Measurements from ENCODE around the gene AGAP5. TPM values are rescaled to one million over a fixed set of nuclear protein-coding genes. Genes with fewer than 3 reads are reported as not detected.
"Not testable (repeated sequence)": the region's sequence is repeated elsewhere in the genome, so short reads cannot be mapped to it uniquely, and the experiment has no call there.

AGAP5 gene
- total RNA-seq, 1 donor from 2014 or later: 10.9 TPM

DNA sequence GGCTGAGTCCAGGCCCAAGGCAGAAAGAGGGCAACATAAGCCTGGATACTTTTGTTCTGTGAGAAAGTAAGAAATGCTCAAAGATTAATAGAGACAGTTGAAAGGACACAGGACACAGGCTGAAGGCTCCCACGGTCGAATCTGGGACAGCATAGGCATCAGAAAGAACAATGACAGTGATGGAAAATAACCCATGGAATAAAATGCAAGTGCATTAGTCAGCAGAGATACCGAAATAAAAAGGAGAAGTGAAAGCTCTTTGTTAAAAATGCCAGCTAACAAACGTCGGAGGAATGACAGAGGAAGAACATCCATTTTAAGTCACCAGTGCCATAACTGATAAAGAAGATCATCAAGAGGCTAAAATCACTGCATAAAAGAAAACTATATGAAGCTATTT lies 19.6 kb upstream of the AGAP5 start:
- H3K27ac Mint-ChIP-seq (ENCODE audit: unreplicated experiment): peak overlapping the region; percentile 30
- no peak overlapping the region for H3K4me3 Mint-ChIP-seq (ENCODE audit: unreplicated experiment)
- H3K36me3 Mint-ChIP-seq (ENCODE audit: unreplicated experiment): no peaks in the 10 kb centered on the region
- no peaks in the 10 kb centered on the region for H3K27me3 Mint-ChIP-seq (ENCODE audit: unreplicated experiment)
- TF ChIP-seq, protein P1, sequence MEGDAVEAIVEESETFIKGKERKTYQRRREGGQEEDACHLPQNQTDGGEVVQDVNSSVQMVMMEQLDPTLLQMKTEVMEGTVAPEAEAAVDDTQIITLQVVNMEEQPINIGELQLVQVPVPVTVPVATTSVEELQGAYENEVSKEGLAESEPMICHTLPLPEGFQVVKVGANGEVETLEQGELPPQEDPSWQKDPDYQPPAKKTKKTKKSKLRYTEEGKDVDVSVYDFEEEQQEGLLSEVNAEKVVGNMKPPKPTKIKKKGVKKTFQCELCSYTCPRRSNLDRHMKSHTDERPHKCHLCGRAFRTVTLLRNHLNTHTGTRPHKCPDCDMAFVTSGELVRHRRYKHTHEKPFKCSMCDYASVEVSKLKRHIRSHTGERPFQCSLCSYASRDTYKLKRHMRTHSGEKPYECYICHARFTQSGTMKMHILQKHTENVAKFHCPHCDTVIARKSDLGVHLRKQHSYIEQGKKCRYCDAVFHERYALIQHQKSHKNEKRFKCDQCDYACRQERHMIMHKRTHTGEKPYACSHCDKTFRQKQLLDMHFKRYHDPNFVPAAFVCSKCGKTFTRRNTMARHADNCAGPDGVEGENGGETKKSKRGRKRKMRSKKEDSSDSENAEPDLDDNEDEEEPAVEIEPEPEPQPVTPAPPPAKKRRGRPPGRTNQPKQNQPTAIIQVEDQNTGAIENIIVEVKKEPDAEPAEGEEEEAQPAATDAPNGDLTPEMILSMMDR (IDR thresholded peaks at IDR 0.05; ENCODE audit: partially characterized antibody, unreplicated experiment): no peak
- H3K9me3 Mint-ChIP-seq (ENCODE audit: unreplicated experiment): no peaks in the 10 kb centered on the region
- H3K4me1 Mint-ChIP-seq (ENCODE audit: low read depth, unreplicated experiment): peaks cover 7% of the 10 kb centered on the region
- no peak for DNase-seq

- DNase-seq: no peak
- Mint-ChIP-seq H3K36me3 (ENCODE audit: unreplicated experiment) (no peaks in the 10 kb centered on the region), H3K4me1 (ENCODE audit: low read depth, unreplicated experiment) (peaks cover 7% of the 10 kb centered on the region), H3K27me3 (ENCODE audit: unreplicated experiment) (no peaks in the 10 kb centered on the region), H3K9me3 (ENCODE audit: unreplicated experiment) (no peaks in the 10 kb centered on the region), H3K4me3 (ENCODE audit: unreplicated experiment) (no peak overlapping the region), H3K27ac (ENCODE audit: unreplicated experiment) (peak overlapping the region; percentile 72)
- TF ChIP-seq, protein P1 (IDR thresholded peaks at IDR 0.05; ENCODE audit: partially characterized antibody, unreplicated experiment): no peak
These were observed 18.3 kb upstream of the AGAP5 start for GRCh38 chr10:73716251-73716650.

DNA sequence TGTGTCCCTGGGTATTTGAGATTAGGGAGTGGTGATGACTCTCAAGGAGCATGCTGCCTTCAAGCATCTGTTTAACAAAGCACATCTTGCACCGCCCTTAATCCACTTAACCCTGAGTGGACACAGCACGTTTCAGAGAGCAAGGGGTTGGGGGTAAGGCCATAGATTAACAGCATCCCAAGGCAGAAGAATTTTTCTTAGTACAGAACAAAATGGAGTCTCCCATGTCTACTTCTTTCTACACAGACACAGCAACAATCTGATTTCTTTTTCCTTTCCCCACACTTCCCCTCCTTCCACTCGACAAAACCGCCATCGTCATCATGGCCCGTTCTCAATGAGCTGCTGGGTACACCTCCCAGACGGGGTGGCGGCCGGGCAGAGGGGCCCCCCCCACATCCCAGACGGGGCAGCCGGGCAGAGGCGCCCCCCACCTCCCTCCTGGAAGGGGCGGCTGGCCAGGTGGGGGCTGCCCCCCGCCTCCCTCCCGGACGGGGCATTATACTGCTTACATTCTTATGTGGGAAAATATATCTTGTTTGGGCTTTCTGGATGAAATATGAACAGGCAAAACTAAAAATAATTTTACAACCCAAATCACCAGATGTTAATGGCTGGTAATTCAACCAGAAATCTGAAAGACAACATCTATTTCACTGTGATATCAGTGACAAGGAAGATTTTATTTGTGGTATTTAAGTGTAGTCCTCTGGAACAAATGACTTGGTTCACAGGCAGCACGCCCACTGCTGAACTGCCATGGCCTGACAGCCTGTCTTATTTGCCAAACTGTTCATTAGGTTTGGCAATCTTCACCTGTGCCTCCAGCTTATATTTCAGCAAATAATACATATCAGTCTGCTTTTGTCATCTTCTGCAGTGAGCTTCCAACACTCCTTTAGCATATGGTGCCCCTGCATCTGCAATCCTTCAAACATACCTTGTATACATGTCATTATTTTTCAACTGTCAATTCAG lies 17.6 kb upstream of the AGAP5 start:
- not testable (repeated sequence) for H3K9me3 Mint-ChIP-seq (ENCODE audit: unreplicated experiment); H3K27me3 Mint-ChIP-seq (ENCODE audit: unreplicated experiment); H3K4me1 Mint-ChIP-seq (ENCODE audit: low read depth, unreplicated experiment); H3K36me3 Mint-ChIP-seq (ENCODE audit: unreplicated experiment)
- peak; percentile 40 for DNase-seq
- H3K4me3 Mint-ChIP-seq (ENCODE audit: unreplicated experiment): peak overlapping the region; percentile 61
- peak overlapping the region; percentile 97 for H3K27ac Mint-ChIP-seq (ENCODE audit: unreplicated experiment)

DNA sequence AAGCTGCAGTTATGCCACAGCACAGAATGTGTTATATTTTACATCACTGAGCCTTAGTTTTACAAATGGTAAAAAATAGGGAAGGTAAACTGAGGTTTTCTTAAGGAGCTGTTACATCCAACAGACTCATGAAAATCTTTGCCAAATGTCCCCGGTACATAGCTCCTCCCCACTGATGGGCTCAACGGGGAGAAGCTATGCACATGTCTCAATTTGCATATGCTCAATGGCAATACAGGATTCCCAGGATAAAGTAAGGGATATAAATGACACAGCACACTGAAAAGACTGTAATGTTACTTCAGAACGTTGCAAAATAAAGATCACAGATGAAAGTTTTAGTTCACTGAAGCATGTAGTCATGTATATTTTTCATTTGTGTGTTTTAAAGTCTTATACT lies 16.6 kb upstream of the AGAP5 start:
- not testable (repeated sequence) for H3K9me3 Mint-ChIP-seq (ENCODE audit: unreplicated experiment); H3K4me3 Mint-ChIP-seq (ENCODE audit: unreplicated experiment); DNase-seq; H3K4me1 Mint-ChIP-seq (ENCODE audit: low read depth, unreplicated experiment); H3K36me3 Mint-ChIP-seq (ENCODE audit: unreplicated experiment); H3K27me3 Mint-ChIP-seq (ENCODE audit: unreplicated experiment)
- H3K27ac Mint-ChIP-seq (ENCODE audit: unreplicated experiment): peak overlapping the region; percentile 97

GRCh38 chr10:73713912-73714311 lies 16.0 kb upstream of the AGAP5 start:
- not testable (repeated sequence) for H3K36me3 Mint-ChIP-seq (ENCODE audit: unreplicated experiment)

GRCh38 chr10:73711683-73712082 lies 13.8 kb upstream of the AGAP5 start:
- H3K4me3 Mint-ChIP-seq (ENCODE audit: unreplicated experiment); H3K36me3 Mint-ChIP-seq (ENCODE audit: unreplicated experiment); H3K4me1 Mint-ChIP-seq (ENCODE audit: low read depth, unreplicated experiment); H3K27ac Mint-ChIP-seq (ENCODE audit: unreplicated experiment); DNase-seq; H3K27me3 Mint-ChIP-seq (ENCODE audit: unreplicated experiment); H3K9me3 Mint-ChIP-seq (ENCODE audit: unreplicated experiment): not testable (repeated sequence)

More at GRCh38 chr10:73713912-73714311, 16.0 kb upstream of the AGAP5 start:
- DNase-seq; H3K27me3 Mint-ChIP-seq (ENCODE audit: unreplicated experiment); H3K4me1 Mint-ChIP-seq (ENCODE audit: low read depth, unreplicated experiment); H3K9me3 Mint-ChIP-seq (ENCODE audit: unreplicated experiment); H3K4me3 Mint-ChIP-seq (ENCODE audit: unreplicated experiment): not testable (repeated sequence)
- peak overlapping the region; percentile 97 for H3K27ac Mint-ChIP-seq (ENCODE audit: unreplicated experiment)

GRCh38 chr10:73708122-73708521 lies 10.2 kb upstream of the AGAP5 start:
- not testable (repeated sequence) for H3K27me3 Mint-ChIP-seq (ENCODE audit: unreplicated experiment); H3K36me3 Mint-ChIP-seq (ENCODE audit: unreplicated experiment); H3K4me3 Mint-ChIP-seq (ENCODE audit: unreplicated experiment); H3K9me3 Mint-ChIP-seq (ENCODE audit: unreplicated experiment); DNase-seq; H3K27ac Mint-ChIP-seq (ENCODE audit: unreplicated experiment); H3K4me1 Mint-ChIP-seq (ENCODE audit: low read depth, unreplicated experiment)

DNA sequence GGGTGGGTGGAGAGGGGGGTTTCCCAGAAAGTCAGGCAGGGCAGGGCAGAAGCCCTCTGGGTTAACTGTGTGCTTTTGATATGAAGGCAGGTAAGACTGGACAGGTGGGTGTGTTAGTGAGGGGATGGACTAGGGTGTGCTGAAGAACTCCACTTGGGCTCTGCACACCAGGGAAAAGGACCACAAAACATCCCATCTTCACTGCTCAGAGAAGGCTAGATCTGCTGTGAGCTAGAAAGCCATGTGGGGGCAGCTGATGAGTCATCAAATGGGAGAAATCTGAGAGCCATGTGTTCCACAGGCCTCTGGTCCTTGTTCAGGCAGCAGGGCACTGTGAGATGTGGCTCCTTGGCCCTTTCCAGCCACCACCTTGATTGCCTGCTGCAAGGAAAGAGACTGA lies 9.7 kb upstream of the AGAP5 start:
- not testable (repeated sequence) for H3K4me1 Mint-ChIP-seq (ENCODE audit: low read depth, unreplicated experiment); H3K36me3 Mint-ChIP-seq (ENCODE audit: unreplicated experiment); H3K27ac Mint-ChIP-seq (ENCODE audit: unreplicated experiment); DNase-seq; H3K9me3 Mint-ChIP-seq (ENCODE audit: unreplicated experiment); H3K27me3 Mint-ChIP-seq (ENCODE audit: unreplicated experiment); H3K4me3 Mint-ChIP-seq (ENCODE audit: unreplicated experiment)

GRCh38 chr10:73706488-73706887 lies 8.6 kb upstream of the AGAP5 start:
- not testable (repeated sequence) for H3K4me1 Mint-ChIP-seq (ENCODE audit: low read depth, unreplicated experiment); H3K36me3 Mint-ChIP-seq (ENCODE audit: unreplicated experiment); DNase-seq; H3K4me3 Mint-ChIP-seq (ENCODE audit: unreplicated experiment); H3K27me3 Mint-ChIP-seq (ENCODE audit: unreplicated experiment); H3K9me3 Mint-ChIP-seq (ENCODE audit: unreplicated experiment)
- H3K27ac Mint-ChIP-seq (ENCODE audit: unreplicated experiment): peak overlapping the region; percentile 68

- not testable (repeated sequence) for DNase-seq
These were observed 7.7 kb upstream of the AGAP5 start for GRCh38 chr10:73705506-73706072.

More at GRCh38 chr10:73705506-73706072, 7.7 kb upstream of the AGAP5 start:
- H3K9me3 Mint-ChIP-seq (ENCODE audit: unreplicated experiment); H3K4me3 Mint-ChIP-seq (ENCODE audit: unreplicated experiment); H3K4me1 Mint-ChIP-seq (ENCODE audit: low read depth, unreplicated experiment); H3K36me3 Mint-ChIP-seq (ENCODE audit: unreplicated experiment); H3K27ac Mint-ChIP-seq (ENCODE audit: unreplicated experiment); H3K27me3 Mint-ChIP-seq (ENCODE audit: unreplicated experiment): not testable (repeated sequence)
